IgD-negative memory B cell (primary cell): Measurements from ENCODE around the gene ISCU. TPM values are rescaled to one million over a fixed set of nuclear protein-coding genes. Genes with fewer than 3 reads are reported as not detected.

Source experiments
- H3K27ac Mint-ChIP-seq, 3 donors: one replicate each; pipeline ENCODE4 v1.8.0; 2020 to 2022; ENCODE audit warnings: mild to moderate bottlenecking in 3 of 3, mixed read lengths in 3 of 3, moderate library complexity in 1 of 3
- H3K27me3 Mint-ChIP-seq: one replicate; pipeline ENCODE4 v1.8.0; 2021; ENCODE audit warnings: mixed read lengths
- H3K36me3 Mint-ChIP-seq: one replicate; pipeline ENCODE4 v1.8.0; 2020; ENCODE audit warnings: mild to moderate bottlenecking, mixed read lengths
- H3K4me1 Mint-ChIP-seq, 3 donors: one replicate each; pipeline ENCODE4 v1.8.0; 2020 to 2022; ENCODE audit warnings: mixed read lengths in 3 of 3, mild to moderate bottlenecking in 1 of 3
- H3K4me3 Mint-ChIP-seq, 4 donors: one replicate each; pipeline ENCODE4 v1.8.0; 2020 to 2022; ENCODE audit warnings: mild to moderate bottlenecking in 4 of 4, mixed read lengths in 4 of 4, moderate library complexity in 3 of 4
- H3K9me3 Mint-ChIP-seq, 3 donors: one replicate each; pipeline ENCODE4 v1.8.0; 2020 to 2021; ENCODE audit warnings: mixed read lengths in 3 of 3, mild to moderate bottlenecking in 1 of 3
- polyA plus RNA-seq: library from polyadenylated mRNA; unstranded; fragments of 300-500 nt; fragmentation: Illumina TruSeq; gene quantifications from one replicate; pipeline ENCODE4 v1.2.3, GENCODE V29; 2021

Gene ISCU
- polyA plus RNA-seq, 1 donor from 2014 or later = 488 TPM

DNA sequence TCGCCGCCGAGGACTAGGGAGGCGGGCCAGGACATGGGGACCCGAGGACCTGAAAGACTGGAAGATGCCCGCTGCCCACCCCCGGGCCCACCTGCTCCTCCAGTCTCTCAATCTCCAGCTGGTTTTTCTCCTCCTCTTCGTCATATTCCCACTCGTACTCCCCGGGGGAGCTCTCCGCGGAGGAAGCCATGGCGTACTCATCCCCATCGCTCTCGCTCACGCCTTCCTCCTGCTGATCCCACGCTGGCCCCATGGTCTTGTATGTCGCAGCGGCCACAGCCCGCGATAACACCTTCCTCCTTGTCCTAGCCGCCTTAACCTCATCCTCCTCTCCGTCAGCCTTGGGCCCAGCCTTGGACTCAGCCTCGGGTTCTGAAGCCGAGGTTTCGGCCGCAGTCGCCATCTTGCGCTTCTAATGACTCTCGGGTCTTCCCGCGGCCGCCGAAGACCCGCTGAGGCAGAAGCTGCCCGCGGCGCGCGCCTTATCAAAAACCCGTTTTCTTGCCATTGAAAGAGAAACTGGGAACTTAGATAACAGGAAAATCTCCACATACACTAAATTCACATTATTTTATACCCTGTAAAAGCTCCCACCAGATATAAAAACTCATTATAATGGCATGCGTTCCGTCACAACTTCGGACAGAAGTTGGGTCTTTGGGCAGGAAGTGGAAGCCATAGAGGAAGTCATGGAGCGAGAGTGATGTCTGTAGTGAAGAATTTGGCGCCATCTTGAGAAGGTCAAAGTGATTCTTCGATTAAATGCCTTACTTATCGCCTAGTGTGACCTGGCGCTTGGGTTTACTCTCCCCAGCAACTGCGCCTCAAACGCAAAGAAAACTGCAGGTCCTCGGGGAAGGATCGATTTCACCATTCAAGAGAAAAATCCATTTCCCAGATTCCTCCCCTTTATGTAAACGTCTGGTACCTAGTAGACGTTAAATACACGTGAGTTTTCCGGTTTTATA, 1.4 kb upstream of the ISCU start, which contains the start of gene SART3:
SART3 (minus strand) TSS at position 422 of the 968 bp plus-strand sequence; CDS start at position 403, 19 bp downstream.
- no peaks in the 10 kb centered on the region for H3K27me3 Mint-ChIP-seq
- no peaks in the 10 kb centered on the region for H3K9me3 Mint-ChIP-seq
- peak within 1 kb of the TSS; percentile 97 to 100 (median 100) for H3K4me3 Mint-ChIP-seq
- peak within 1 kb of the TSS; percentile 97 to 99 (median 99) for H3K27ac Mint-ChIP-seq
- peaks cover 3% of the 10 kb centered on the region for H3K36me3 Mint-ChIP-seq
- peaks cover 31 to 41% (median 37%) of the 10 kb centered on the region in 3 donors for H3K4me1 Mint-ChIP-seq

- H3K27ac Mint-ChIP-seq = peak overlapping the region; percentile 97 to 99 (median 99)
- no peaks in the 10 kb centered on the region for H3K27me3 Mint-ChIP-seq
- H3K36me3 Mint-ChIP-seq = peaks cover 3% of the 10 kb centered on the region
- peak overlapping the region; percentile 97 to 100 (median 100) for H3K4me3 Mint-ChIP-seq
- H3K9me3 Mint-ChIP-seq = no peaks in the 10 kb centered on the region
- H3K4me1 Mint-ChIP-seq = peaks cover 23 to 41% (median 33%) of the 10 kb centered on the region in 3 donors
Measured at GRCh38 chr12:108561852-108562347, 496 bp upstream of the ISCU start.

DNA sequence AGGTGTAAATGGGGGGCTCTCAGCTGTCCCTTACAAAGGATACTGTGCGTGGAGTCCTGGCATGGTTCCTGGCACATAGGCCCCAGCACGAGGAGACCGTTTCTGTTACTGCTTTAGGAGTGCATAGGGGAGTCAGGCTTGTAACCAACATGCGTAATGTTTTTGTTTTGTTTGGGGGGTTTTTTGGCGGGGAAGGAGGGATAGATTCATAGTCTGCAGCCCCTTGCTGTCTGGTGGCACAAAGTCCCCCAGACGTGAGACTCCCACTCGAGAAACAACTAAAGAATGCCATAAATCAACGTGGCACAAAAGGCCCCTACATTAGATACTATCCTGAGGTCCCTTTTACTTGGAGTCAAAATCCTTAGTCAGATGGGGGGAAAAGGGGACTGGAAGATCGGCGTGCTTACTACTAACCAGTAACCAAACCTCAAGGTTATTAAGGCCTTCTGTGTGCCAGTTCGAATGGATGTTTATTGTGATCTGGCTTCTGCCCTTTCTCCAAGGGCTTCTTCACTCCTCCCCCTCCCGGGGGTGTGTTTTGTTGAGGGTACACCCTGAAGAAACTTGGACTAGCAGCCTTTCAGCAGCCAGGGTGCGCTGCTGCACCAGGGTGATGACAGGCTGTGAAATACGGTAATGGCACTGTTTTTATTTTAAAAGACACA, 874 bp downstream of the ISCU start:
- H3K27me3 Mint-ChIP-seq = no peaks in the 10 kb centered on the region
- H3K4me3 Mint-ChIP-seq = peak overlapping the region; percentile 97 to 100 (median 100)
- no peaks in the 10 kb centered on the region for H3K9me3 Mint-ChIP-seq
- H3K4me1 Mint-ChIP-seq = peaks cover 31 to 48% (median 41%) of the 10 kb centered on the region in 3 donors
- peak overlapping the region; percentile 97 to 99 (median 99) for H3K27ac Mint-ChIP-seq
- H3K36me3 Mint-ChIP-seq = peaks cover 6% of the 10 kb centered on the region

GRCh38 chr12:108563804-108564151, 1.4 kb downstream of the ISCU start:
- Mint-ChIP-seq H3K9me3 (no peaks in the 10 kb centered on the region), H3K27ac (peak overlapping the region; percentile 97 to 99 (median 99)), H3K4me1 (peaks cover 36 to 50% (median 44%) of the 10 kb centered on the region in 3 donors), H3K27me3 (no peaks in the 10 kb centered on the region), H3K4me3 (peak overlapping the region; percentile 97 to 100 (median 100)), H3K36me3 (peaks cover 6% of the 10 kb centered on the region)

DNA sequence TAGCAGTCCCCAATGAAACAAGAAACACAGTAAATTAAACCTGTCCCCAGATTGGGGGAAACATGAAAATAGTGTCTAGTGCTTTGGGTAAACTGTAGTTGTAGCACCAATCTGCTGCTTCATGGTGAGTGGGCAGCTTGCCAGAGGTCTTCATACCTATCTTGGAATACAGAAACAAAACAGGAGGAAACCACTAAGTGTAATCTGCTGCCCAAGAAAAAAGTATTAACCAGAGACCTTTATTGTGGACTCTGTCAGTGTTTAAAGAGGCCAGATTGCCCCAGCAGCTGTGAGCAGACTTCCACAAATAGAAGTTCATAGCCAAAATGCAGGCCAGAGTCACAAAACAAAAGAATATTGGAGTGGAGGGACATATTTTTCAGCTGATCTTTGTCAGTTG, 2.3 kb downstream of the ISCU start:
- H3K4me3 Mint-ChIP-seq = peak overlapping the region in 1 of 4 donors; percentile 97
- H3K9me3 Mint-ChIP-seq = no peaks in the 10 kb centered on the region
- H3K27me3 Mint-ChIP-seq = no peaks in the 10 kb centered on the region
- H3K4me1 Mint-ChIP-seq = peaks cover 40 to 51% (median 45%) of the 10 kb centered on the region in 3 donors
- peak overlapping the region in 1 of 3 donors; percentile 71 for H3K27ac Mint-ChIP-seq
- H3K36me3 Mint-ChIP-seq = peaks cover 8% of the 10 kb centered on the region

- Mint-ChIP-seq H3K27ac (peak overlapping the region in 2 of 3 donors; percentile 71 to 76), H3K9me3 (no peaks in the 10 kb centered on the region), H3K36me3 (peaks cover 8% of the 10 kb centered on the region), H3K4me1 (peaks cover 38 to 51% (median 45%) of the 10 kb centered on the region in 3 donors), H3K27me3 (no peaks in the 10 kb centered on the region), H3K4me3 (peak overlapping the region in 1 of 4 donors; percentile 18)
Measured at GRCh38 chr12:108565146-108565545, 2.8 kb downstream of the ISCU start.

- Mint-ChIP-seq H3K27ac (peak overlapping the region; percentile 58 to 99 (median 76)), H3K27me3 (no peaks in the 10 kb centered on the region), H3K36me3 (peaks cover 10% of the 10 kb centered on the region), H3K4me1 (peaks cover 42 to 57% (median 48%) of the 10 kb centered on the region in 3 donors), H3K9me3 (no peaks in the 10 kb centered on the region), H3K4me3 (peak overlapping the region in 3 of 4 donors; percentile 23 to 81 (median 60))
Measured at GRCh38 chr12:108565976-108566375, 3.6 kb downstream of the ISCU start.

DNA sequence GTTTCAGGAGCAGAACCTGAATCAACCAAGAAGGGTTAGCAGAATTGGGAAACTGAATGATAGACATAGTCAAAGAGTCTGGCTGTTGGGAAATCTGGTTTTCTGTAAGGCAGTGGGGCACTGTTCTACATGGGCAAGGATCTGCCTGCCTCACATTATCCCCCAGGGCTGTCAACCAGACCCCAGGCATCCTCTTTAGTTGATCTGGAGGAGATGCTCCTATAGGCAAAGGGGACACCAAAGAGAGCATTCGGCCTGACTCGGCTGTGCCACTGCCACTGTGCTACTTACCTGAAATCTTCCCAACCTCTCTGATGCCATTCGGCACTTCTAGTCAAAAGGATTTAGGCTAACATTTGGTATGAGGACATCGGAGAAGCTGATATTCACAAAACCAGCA, 4.1 kb downstream of the ISCU start:
- Mint-ChIP-seq H3K4me3 (peak overlapping the region; percentile 13 to 81 (median 48)), H3K36me3 (peaks cover 10% of the 10 kb centered on the region), H3K27me3 (no peaks in the 10 kb centered on the region), H3K4me1 (peaks cover 38 to 62% (median 50%) of the 10 kb centered on the region in 3 donors), H3K27ac (peak overlapping the region in 2 of 3 donors; percentile 93 to 99), H3K9me3 (no peaks in the 10 kb centered on the region)

GRCh38 chr12:108567406-108568337, 5.3 kb downstream of the ISCU start:
- H3K9me3 Mint-ChIP-seq = no peaks in the 10 kb centered on the region
- peak overlapping the region; percentile 93 to 99 (median 98) for H3K27ac Mint-ChIP-seq
- peaks cover 10% of the 10 kb centered on the region for H3K36me3 Mint-ChIP-seq
- H3K27me3 Mint-ChIP-seq = no peaks in the 10 kb centered on the region
- peak overlapping the region; percentile 51 to 91 (median 73) for H3K4me3 Mint-ChIP-seq
- peaks cover 50 to 74% (median 58%) of the 10 kb centered on the region in 3 donors for H3K4me1 Mint-ChIP-seq

DNA sequence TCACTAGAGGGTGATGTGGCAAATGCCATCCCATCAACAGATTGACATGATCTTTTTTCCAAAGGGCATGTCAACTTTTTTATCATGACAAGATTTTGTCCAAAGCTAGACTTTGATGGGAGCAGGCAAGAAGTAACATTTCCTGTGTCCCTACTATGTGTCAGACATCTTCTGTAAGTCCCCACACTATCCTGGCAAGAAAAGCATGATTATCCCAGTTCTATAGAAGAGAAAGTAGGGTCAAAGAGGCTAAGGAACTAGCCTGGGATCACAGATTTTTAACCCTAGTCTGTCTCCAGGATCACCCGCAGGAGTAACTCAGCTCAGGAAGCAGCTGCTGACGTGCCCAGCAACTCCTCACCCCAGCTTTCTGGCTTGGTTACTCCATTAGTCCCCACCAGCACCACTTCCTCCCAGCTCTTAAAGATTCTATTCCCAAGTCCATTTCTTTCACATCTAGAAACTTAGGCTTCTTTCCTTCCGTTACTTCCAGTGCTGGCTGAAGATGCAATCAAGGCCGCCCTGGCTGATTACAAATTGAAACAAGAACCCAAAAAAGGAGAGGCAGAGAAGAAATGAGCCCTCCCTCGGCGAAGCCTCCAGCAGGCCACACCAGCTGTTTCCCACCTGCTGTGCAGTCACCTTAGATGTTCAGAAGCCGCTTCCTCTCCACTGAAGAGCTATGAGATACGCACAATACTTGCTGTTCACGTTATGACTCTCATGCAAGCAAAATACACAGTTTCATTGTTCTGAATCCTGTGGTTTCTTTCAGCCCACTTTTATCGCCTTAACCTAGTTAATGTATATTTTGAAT, 6.2 kb downstream of the ISCU start:
- Mint-ChIP-seq H3K4me3 (peak overlapping the region; percentile 51 to 91 (median 73)), H3K9me3 (no peaks in the 10 kb centered on the region), H3K36me3 (peaks cover 10% of the 10 kb centered on the region), H3K27ac (peak overlapping the region; percentile 93 to 99 (median 98)), H3K4me1 (peaks cover 54 to 82% (median 64%) of the 10 kb centered on the region in 3 donors), H3K27me3 (no peaks in the 10 kb centered on the region)

- peak overlapping the region; percentile 65 to 96 (median 83) for H3K27ac Mint-ChIP-seq
- H3K36me3 Mint-ChIP-seq = peaks cover 7% of the 10 kb centered on the region
- H3K4me1 Mint-ChIP-seq = peaks cover 57 to 82% (median 61%) of the 10 kb centered on the region in 3 donors
- no peaks in the 10 kb centered on the region for H3K27me3 Mint-ChIP-seq
- no peaks in the 10 kb centered on the region for H3K9me3 Mint-ChIP-seq
- H3K4me3 Mint-ChIP-seq = peak overlapping the region in 3 of 4 donors; percentile 48 to 86 (median 65)
Measured at GRCh38 chr12:108570743-108571608, 8.6 kb downstream of the ISCU start.

- Mint-ChIP-seq H3K4me1 (peaks cover 56 to 80% (median 66%) of the 10 kb centered on the region in 3 donors), H3K9me3 (no peaks in the 10 kb centered on the region), H3K4me3 (peak overlapping the region in 1 of 4 donors; percentile 11), H3K36me3 (peaks cover 7% of the 10 kb centered on the region), H3K27me3 (no peaks in the 10 kb centered on the region), H3K27ac (peak overlapping the region; percentile 48 to 96 (median 57))
Measured at GRCh38 chr12:108571609-108572165, 9.3 kb downstream of the ISCU start.
